Memory B cell (primary cell): ENCODE data around the gene KCNQ1OT1.

Source experiments
- ATAC-seq: fragments of 150-1000 bp; cut with Tn5 transposase; 2 replicates; pipeline ENCODE4 v1.10.0; 2021; ENCODE audit warnings: low read depth, mild to moderate bottlenecking, moderate library complexity
- DNase-seq, 2 donors: peaks; one replicate each; pipeline ENCODE4 v3.0.0; 2022; ENCODE audit warnings: low spot score in 2 of 2
- H3K27ac Mint-ChIP-seq: one replicate; pipeline ENCODE4 v1.8.0; 2022; ENCODE audit warnings: mild to moderate bottlenecking, moderate library complexity, mixed read lengths
- H3K27me3 Mint-ChIP-seq: one replicate; pipeline ENCODE4 v1.8.0; 2022; ENCODE audit warnings: mixed read lengths
- H3K36me3 Mint-ChIP-seq: one replicate; pipeline ENCODE4 v1.8.0; 2022; ENCODE audit warnings: mild to moderate bottlenecking, mixed read lengths
- H3K4me1 Mint-ChIP-seq: one replicate; pipeline ENCODE4 v1.8.0; 2022; ENCODE audit warnings: mixed read lengths
- H3K4me3 Mint-ChIP-seq: one replicate; pipeline ENCODE4 v1.8.0; 2022; ENCODE audit warnings: mild to moderate bottlenecking, moderate library complexity, mixed read lengths
- H3K9me3 Mint-ChIP-seq: one replicate; pipeline ENCODE4 v1.8.0; 2022; ENCODE audit warnings: mixed read lengths

Gene KCNQ1OT1

DNA sequence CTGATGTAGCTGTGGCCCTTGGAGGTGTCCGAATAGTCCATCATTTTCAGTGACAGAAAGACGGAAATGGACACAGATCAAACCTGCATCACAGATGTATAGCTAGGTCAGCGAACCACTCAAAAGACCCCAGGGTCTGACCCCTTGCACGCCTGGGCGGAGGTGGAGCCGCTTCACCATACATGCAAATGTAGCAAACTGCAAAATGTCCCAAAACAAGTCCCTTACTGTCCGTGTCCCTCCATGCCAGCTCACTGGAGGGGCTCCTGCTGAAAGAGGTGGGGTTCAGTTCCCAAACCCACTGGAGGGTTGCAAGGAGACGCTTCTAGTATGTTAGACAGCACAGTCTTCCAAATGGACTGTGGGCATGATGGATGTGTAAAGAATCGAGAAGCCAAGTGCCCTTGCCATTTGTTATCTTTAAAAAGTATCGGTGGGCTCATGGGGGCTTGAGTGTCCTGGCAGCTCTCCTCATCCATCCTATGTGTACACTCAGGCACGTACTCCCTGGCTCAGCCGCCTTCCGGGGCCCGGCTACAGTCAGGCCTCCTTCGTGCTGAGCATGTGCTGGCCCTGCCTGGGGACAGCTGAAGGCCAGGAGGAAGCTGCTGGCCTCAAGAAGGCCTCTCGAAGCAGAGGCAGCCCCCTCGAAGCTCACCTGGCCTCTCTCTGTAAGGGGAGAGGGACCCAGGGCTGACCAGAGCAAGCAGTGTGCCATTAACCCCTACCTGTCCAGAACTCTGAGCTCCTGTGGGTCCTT, 20.2 kb upstream of the KCNQ1OT1 start:
- DNase-seq (no peak), ATAC-seq (no peak)
- Mint-ChIP-seq H3K9me3 (no peaks in the 10 kb centered on the region), H3K4me3 (no peak overlapping the region), H3K27me3 (no peaks in the 10 kb centered on the region), H3K27ac (no peak overlapping the region), H3K4me1 (peaks cover 3% of the 10 kb centered on the region), H3K36me3 (peaks cover 6% of the 10 kb centered on the region)

DNA sequence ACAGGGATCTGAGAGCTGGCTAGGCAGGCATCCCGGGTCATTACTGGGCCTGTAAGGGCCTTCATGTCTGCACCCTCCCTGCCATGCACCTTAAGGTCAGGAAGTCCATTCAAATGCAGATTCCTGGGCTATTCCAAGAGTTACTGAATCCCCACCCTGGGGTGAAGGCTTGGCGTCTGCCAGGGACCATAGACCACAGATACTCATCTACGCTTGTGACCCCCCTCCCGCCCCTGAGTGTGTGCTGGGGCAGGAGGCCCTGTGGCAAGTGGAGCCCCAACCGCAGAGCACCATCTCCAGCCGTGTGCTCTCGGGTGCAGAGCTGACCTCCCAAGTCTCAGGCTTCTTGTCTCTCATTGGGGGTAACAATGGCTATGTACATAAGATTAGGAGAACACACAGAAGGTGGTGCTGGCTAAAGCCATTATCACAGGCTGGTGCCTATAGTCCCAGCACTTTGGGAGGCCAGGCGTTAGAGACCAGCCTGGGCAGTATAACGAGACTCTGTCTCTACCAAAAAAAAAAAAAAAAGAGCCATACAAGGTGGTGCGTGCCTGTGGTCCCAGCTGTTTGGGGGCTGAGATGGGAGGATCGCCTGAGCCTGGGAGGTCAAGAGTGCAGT, 19.1 kb upstream of the KCNQ1OT1 start:
- Mint-ChIP-seq H3K9me3 (no peaks in the 10 kb centered on the region), H3K36me3 (peaks cover 10% of the 10 kb centered on the region), H3K27me3 (no peaks in the 10 kb centered on the region), H3K27ac (no peak overlapping the region), H3K4me1 (peaks cover 3% of the 10 kb centered on the region), H3K4me3 (peak overlapping the region; percentile 2)
- DNase-seq = no peak
- ATAC-seq = no peak

DNA sequence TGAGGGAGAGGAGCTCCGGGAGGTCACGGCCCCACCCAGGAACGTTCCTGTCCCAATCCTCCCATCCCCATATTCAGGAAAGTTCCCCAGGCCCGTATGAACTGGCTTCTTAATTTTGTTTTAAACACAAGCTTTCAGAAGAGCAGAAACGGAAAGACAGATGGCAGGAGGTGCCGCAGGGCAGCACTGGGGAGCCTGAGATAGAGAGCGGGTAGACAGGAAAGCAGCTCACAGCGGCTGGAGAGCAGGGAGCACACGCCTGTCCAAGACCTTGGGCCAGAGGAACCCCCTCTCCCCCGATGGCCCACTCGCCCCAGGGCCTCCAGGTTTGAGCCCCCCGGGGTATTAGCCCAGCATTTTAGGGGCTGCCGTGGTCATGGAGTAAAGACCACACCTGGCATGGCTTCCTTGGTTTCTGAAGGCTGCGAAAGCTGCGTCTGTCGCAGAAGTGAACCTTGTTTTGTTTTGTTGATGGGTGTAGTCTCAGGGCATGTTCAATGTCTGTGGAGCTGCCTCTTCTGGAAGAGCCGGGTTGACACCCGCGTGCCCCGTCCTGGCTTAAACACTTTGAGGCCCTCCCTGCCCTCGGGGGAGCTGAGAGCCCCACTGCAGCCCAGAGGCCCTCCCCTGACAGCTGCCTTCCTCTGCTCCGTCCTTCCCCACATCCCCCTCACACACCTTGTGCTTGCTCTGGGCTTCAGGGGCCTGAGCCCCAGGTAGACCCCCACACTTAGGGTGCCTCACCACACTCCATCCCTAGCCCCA, 17.9 kb upstream of the KCNQ1OT1 start:
- ATAC-seq = no peak
- H3K4me3 Mint-ChIP-seq = no peak overlapping the region
- H3K4me1 Mint-ChIP-seq = peaks cover 3% of the 10 kb centered on the region
- H3K9me3 Mint-ChIP-seq = no peaks in the 10 kb centered on the region
- H3K27me3 Mint-ChIP-seq = no peaks in the 10 kb centered on the region
- peaks cover 10% of the 10 kb centered on the region for H3K36me3 Mint-ChIP-seq
- no peak for DNase-seq
- H3K27ac Mint-ChIP-seq = no peak overlapping the region

DNA sequence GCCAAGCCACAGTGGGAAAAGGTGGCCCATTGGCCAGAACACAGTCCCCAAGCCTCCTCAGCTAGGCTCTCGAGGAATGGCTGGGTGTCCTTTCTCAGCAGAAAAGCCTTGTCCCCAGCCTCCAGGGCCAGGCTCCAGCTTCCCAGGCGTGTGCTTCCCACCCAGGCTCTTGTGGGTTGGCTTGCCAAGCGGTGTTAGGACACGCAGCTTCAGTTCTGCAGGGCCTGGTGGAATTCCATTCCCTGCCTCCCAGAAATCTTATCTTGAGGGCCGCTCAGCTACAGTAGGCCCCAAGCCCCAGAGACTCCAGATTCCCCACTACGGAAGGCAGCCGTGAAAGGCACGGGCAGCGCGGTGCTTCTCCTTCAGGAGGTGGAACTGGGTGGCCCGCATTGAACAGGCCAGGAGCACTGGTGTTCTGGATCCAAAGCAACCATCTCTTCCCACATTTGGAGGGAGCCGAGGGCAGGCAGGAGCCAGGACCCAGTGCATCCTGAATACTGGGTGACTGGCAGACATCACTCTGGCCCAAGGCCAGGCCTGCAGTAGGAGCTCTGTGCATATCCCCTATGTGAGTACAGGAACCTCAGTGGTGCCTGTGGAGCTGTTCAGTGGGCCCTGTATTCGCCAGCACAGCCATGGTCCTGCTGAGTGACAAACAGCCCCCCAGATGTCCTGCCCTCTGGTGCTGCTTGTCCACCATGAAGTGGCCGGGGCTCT, 16.7 kb upstream of the KCNQ1OT1 start:
- Mint-ChIP-seq H3K27me3 (no peaks in the 10 kb centered on the region), H3K9me3 (no peaks in the 10 kb centered on the region), H3K27ac (no peak overlapping the region), H3K4me3 (no peak overlapping the region), H3K36me3 (peaks cover 10% of the 10 kb centered on the region), H3K4me1 (no peaks in the 10 kb centered on the region)
- ATAC-seq (no peak), DNase-seq (no peak)

DNA sequence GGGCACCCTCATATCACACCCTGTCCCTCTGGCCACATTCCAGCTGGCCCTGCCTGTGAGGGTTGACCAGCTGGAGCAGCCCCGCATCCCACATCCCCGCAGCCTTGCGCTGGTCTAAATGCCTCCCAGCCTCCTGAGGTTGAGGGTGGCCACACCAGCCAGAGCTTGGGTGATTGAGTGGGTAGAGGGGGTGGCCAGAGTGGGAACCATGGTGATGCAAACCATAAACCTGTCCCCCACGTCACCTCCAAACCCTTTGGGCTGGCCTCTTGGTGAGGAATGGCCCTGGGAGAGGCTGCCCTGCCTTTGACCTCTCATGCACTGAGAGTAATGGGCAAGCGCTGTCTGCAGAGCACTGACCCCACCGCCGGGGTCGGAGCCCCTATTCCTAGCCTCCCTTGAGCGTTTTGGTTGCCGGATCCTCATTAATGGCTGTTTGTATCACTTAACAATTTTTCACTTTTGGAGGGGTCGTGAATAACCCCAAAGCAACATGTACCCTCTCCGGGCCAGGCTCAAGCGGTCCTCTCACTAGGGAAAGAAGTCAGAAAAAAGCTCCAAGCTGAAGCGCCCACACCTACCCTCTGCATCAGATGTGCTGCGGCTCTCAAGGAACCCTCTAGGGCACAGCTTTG, 16.0 kb upstream of the KCNQ1OT1 start:
- Mint-ChIP-seq H3K27me3 (no peaks in the 10 kb centered on the region), H3K27ac (no peak overlapping the region), H3K4me1 (peaks cover 3% of the 10 kb centered on the region), H3K36me3 (peaks cover 12% of the 10 kb centered on the region), H3K9me3 (no peaks in the 10 kb centered on the region), H3K4me3 (no peak overlapping the region)
- DNase-seq = no peak
- ATAC-seq = no peak

DNA sequence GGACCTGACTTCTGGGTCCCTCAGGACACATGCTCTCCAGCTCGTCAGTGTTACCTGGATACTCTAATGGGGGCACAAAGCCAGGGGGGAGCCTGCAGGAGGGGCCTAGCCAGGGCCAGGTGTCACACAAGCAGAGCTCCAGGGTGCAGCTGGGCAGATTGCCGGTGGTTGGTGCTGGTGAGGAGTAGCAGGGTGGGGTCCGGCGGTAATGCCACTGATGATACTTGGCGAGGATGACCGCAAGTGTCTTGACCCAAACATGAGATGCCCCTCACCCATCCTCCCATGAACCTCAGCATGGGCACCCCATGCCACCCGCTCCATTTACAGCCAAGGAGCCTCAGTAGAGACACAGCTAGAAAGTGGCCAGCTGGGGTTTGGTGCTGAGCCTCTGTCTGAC, 15.1 kb upstream of the KCNQ1OT1 start:
- peaks cover 2% of the 10 kb centered on the region for H3K9me3 Mint-ChIP-seq
- no peak overlapping the region for H3K4me3 Mint-ChIP-seq
- peaks cover 3% of the 10 kb centered on the region for H3K4me1 Mint-ChIP-seq
- H3K36me3 Mint-ChIP-seq = peaks cover 20% of the 10 kb centered on the region
- DNase-seq (no peak), ATAC-seq (no peak)
- no peak overlapping the region for H3K27ac Mint-ChIP-seq
- H3K27me3 Mint-ChIP-seq = no peaks in the 10 kb centered on the region

DNA sequence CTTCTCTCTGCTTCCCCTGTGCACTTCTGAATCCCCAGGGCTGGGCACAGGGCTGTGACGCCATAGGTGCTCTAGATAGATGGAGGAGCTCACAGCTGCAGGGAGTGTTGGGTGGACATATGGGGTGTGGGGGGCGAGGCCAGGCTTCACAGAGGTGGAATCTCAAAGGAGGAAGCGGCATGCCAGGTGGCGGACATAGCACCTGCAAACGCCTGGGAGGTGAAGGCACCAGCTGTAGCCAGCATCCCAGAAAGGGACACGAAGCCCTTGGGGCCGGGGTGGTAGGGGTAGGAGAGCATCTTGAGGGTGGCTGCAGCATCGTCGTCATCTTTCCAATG, 14.6 kb upstream of the KCNQ1OT1 start:
- no peak for ATAC-seq
- H3K9me3 Mint-ChIP-seq = peaks cover 5% of the 10 kb centered on the region
- H3K4me1 Mint-ChIP-seq = peaks cover 3% of the 10 kb centered on the region
- peaks cover 23% of the 10 kb centered on the region for H3K36me3 Mint-ChIP-seq
- no peak overlapping the region for H3K4me3 Mint-ChIP-seq
- no peak for DNase-seq
- no peak overlapping the region for H3K27ac Mint-ChIP-seq
- no peaks in the 10 kb centered on the region for H3K27me3 Mint-ChIP-seq

DNA sequence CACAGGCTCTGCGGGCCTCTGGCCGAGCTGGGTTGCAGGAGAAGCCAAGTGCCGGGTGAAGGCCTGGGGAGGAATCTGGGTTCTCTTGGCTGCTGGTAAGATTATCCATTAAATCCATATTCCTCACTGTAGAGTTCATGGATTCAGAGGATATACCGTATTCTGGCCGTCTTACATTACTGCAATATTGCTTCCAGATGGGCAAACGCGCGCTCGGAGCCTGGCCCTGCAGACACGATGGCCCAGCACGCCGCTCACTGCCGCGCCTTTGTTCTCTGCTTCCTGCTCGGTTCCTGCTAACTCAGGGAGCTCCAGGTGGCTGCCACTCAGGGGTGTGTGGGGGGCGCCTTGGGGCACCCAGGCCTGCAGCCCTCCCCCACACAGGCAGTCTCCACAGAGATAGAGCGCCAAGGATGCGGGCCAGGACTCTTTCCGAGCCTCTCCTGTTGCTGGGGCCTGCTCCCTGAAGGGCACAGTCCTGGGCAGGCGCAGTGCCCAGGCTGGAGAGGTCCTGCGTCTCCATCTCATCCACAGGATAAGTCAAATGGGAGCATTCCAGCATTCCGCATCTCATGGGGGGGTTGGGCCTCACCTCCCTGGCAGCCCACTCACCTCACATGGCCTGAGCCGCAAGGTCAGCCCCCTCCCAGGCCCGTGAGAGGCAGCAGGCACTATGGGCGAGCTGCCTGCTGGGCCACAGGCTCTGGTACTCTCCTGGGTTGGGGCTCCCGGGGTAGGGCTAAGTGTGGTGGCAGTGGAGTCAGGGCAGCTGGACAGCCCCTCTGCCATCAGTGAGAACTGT, 14.1 kb upstream of the KCNQ1OT1 start:
- Mint-ChIP-seq H3K4me3 (no peak overlapping the region), H3K9me3 (peaks cover 6% of the 10 kb centered on the region), H3K4me1 (peaks cover 3% of the 10 kb centered on the region), H3K36me3 (peaks cover 24% of the 10 kb centered on the region), H3K27ac (no peak overlapping the region), H3K27me3 (no peaks in the 10 kb centered on the region)
- ATAC-seq (no peak), DNase-seq (no peak)

DNA sequence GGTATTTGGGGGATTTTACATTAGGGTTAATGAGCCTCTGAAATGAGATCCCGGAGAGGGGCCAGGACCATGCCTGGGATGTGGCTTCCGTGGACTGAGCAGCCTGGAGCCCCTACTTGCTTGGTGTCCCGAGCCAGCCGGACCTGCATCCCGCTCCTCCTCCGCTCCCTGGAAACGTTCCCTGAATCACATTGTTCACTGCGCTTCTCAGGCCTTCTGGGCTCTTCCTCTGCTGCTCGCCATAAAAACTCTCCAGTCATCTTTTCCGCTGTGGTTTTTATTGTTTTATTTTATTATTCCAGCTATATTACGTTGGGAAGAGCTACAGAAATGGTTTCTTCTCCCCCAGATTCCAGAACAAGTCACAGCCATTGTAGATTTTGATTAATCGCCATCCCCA, 13.3 kb upstream of the KCNQ1OT1 start:
- Mint-ChIP-seq H3K27ac (no peak overlapping the region), H3K9me3 (peaks cover 6% of the 10 kb centered on the region), H3K4me3 (no peak overlapping the region), H3K36me3 (peaks cover 25% of the 10 kb centered on the region), H3K4me1 (peaks cover 3% of the 10 kb centered on the region), H3K27me3 (no peaks in the 10 kb centered on the region)
- ATAC-seq (no peak), DNase-seq (no peak)

DNA sequence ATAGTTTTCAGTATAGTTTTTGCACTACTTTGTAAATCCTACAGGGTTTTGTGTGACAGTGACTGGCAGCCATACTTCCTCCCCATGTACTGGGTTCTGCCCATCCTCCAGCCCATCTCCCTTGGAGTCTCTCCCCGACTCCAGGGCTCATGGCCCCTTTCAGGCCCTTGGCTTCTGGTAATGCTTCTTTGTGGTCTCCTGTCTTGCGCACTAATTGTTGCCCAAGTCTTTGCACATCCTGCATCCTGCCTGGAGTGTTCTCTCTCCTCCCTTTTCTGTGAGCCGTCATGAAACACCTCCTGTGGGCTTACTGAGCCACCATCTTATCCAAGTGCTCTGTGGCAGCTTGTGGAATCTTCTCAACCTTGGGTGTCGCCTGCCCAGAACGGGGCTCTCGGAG, 11.4 kb upstream of the KCNQ1OT1 start:
- peaks cover 26% of the 10 kb centered on the region for H3K36me3 Mint-ChIP-seq
- DNase-seq (no peak), ATAC-seq (no peak)
- H3K4me1 Mint-ChIP-seq = peaks cover 3% of the 10 kb centered on the region
- no peak overlapping the region for H3K27ac Mint-ChIP-seq
- H3K4me3 Mint-ChIP-seq = no peak overlapping the region
- peaks cover 6% of the 10 kb centered on the region for H3K9me3 Mint-ChIP-seq
- H3K27me3 Mint-ChIP-seq = no peaks in the 10 kb centered on the region

DNA sequence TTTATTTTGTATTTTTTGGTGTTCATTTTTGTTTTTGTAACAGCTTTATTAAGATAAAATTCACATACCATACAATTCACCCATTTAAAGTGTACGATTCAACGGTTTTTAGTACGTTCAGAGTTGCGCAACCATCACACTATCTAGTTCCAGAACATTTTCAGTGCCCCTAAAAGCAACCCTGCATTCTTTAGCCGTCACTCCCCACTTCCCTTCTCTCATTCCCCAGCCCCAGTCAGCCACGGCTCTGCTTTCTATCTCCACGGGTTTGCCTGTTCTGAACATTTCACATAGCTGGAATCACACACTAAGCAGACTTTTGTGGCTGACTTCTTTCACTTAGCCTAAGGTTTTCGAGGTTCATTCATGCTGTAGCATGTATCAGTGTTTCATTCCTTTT, 9.6 kb upstream of the KCNQ1OT1 start:
- ATAC-seq (no peak), DNase-seq (no peak)
- Mint-ChIP-seq H3K27me3 (no peaks in the 10 kb centered on the region), H3K9me3 (peaks cover 8% of the 10 kb centered on the region), H3K36me3 (peaks cover 30% of the 10 kb centered on the region), H3K27ac (no peak overlapping the region), H3K4me3 (no peak overlapping the region), H3K4me1 (peaks cover 4% of the 10 kb centered on the region)

DNA sequence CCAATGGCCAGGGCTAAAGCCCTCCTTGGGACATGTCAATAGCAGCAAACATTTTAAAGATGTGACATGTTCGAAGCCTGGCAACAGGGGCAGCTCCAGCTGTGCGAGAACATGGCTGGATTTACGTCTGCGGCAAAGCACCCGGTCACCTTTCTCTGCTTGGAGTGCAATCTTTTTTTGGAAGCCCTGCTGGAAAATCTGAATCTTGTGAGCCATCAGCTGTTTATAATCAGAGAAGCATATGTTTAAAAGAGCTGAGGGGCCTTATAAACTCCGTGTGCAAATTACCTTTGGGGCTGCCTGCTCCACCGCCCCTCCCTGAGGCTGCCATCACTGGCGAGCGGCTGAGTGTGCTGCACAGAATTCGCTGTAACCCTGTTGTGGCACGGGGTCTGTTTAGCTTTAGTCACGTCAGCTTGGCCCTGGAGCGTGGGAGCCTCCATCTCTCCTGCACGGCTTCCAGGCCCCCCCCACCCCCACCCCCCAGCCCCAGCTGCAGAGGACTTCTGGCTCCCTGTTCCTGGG, 9.0 kb upstream of the KCNQ1OT1 start:
- Mint-ChIP-seq H3K36me3 (peaks cover 32% of the 10 kb centered on the region), H3K9me3 (peaks cover 8% of the 10 kb centered on the region), H3K4me1 (peaks cover 9% of the 10 kb centered on the region), H3K4me3 (no peak overlapping the region), H3K27me3 (no peaks in the 10 kb centered on the region), H3K27ac (no peak overlapping the region)
- ATAC-seq (no peak), DNase-seq (no peak)

DNA sequence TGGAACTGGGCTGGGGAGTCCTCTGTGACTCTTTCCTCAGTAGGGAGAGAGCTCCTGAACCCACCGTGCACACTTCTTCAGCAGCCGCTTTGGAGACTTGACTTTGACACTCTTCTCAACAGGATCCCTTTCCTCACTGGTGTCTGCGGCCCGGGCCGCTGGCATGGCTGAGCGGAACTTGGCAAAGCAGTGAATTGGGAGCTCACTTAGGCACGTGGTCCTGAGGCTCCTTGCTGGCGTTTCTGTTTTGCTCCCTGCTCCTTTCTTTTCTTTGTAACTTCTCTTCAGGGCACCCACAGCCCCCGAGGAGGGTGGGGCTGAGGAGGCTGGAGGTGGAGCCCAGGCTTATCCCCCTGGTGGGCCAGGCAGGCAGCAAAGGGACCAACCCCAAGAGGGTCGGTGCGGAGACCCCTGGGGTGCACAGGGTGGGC, 8.4 kb upstream of the KCNQ1OT1 start:
- ATAC-seq (no peak), DNase-seq (no peak)
- Mint-ChIP-seq H3K9me3 (peaks cover 8% of the 10 kb centered on the region), H3K36me3 (peaks cover 32% of the 10 kb centered on the region), H3K27ac (no peak overlapping the region), H3K4me1 (peaks cover 9% of the 10 kb centered on the region), H3K27me3 (no peaks in the 10 kb centered on the region), H3K4me3 (no peak overlapping the region)
